Activated T-cell treated with anti-CD3 and anti-CD28 coated beads for 4 hours (primary cell): ENCODE results near the gene NUCKS1.

Experiments used
- DNase-seq: peaks from one replicate; pipeline ENCODE4 v3.0.0-alpha.2; 2020

The NUCKS1 gene, protein sequence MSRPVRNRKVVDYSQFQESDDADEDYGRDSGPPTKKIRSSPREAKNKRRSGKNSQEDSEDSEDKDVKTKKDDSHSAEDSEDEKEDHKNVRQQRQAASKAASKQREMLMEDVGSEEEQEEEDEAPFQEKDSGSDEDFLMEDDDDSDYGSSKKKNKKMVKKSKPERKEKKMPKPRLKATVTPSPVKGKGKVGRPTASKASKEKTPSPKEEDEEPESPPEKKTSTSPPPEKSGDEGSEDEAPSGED

DNA sequence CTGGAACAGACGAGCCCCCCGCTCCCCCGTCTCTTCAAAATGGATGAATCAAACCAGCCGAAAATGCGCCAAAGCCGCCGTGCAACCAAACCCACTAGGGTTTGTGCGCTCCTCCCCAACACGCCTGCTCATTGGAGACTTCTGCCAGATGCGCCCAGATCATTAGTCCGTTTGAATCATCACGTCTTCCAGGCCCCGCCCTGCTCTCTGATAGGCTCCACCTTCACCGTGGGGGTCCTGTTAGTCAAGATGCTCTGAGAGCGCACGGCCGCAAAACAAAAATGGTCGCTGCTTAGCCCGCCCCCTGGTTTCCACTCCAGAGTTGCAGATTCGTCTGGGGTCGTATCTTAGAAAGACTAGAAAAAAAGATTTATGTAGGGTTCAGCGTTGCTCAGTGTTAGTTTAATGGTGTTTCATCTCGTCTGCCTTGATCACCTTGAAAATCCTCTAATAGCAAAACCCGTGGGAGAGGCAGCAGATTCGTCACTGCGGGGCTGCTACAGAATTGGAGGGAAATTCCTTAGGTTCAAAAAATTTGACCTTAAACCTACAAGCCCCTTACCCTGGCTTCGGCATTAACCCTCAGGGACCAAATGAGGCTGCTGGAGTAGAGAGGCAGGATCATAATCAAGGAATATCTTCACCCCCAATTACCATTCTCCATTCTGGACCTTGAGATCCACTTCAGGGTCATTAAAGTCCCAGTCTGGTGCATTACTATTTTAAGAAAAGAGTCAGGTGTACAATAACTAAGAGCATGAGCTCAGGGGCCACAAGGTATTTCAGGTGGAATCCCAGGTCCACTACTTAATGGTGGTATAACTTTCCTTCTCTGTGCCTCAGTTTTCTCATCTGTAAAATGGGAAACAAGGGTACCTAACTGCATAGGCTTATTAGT, at the start of gene NUCKS1:
Gene NUCKS1 (minus strand): TSS at position 45 of the 898 bp plus-strand sequence. CDS start 209 bp downstream, outside the sequence.
- peak; percentile 94 for DNase-seq

DNA sequence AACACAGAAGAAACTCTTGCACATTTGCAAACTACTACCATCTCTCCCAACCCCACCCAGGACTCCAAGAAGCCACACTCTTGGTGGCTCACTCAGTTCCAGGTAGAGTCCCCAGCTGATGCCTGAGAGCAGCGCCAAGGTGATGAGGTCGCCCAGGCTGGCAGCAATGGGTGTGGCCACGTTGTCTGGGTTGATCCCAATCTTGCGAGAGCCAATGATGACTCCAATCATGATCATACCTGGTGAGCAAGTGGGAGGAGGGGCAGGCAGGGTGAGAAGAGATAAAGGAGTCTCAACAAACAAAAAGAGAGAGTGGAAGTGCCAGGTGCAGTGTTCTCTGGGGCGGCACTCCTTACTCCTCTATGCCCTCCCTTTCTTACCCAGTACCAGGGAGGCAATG, 48.6 kb upstream of the NUCKS1 start:
- DNase-seq = no peak

DNA sequence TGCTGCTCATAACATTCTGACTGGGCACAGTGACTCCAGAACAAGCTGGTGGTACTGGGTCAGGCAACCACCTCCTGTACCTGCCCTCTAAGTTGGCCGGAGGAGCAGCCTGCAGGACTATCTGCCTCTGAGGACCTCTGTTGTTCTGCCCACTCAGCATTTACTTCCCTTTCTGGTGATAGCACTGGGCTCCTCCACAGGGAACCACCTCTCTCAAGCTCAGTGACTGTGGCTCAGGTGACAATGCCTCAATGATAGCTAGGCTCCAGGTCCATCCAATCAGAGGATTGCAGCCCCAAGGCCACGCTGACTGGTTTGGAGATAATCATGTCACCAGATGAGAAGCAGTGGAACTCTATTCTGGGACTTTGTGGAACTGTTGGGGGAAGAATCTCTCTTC, 47.2 kb upstream of the NUCKS1 start:
- no peak for DNase-seq

DNA sequence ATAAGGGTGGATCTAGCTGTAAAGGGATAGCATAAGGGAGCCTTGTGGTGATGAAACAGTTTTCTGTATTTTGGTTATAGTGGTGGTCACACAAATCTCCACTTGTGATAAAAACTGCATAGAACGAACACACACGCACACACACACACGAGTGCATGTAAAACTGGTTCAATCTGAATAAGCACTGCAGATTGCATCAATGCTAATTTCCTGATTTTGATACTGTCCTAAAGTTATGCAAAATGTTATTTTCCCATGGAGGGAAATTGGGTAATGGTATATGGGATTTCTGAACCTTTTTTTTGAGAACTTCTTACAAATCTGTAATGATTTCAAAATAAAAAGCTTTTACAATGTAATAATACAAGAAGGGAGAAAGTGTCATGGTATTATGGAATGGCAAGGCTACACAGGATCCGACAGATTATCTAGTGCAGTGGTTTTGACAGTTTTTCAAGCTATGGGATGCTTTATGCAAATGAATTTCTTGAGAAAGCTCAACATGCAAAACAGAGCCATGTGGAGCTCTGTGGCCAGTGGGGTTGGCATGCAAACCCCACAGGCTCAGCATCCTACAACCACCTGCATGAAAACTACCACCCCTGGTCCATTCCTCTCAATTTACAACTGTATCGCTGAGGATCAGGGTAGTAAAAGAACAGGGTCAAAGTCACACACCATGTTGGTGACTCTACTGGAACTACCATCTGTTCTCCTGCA, 44.2 kb upstream of the NUCKS1 start:
- no peak for DNase-seq

DNA sequence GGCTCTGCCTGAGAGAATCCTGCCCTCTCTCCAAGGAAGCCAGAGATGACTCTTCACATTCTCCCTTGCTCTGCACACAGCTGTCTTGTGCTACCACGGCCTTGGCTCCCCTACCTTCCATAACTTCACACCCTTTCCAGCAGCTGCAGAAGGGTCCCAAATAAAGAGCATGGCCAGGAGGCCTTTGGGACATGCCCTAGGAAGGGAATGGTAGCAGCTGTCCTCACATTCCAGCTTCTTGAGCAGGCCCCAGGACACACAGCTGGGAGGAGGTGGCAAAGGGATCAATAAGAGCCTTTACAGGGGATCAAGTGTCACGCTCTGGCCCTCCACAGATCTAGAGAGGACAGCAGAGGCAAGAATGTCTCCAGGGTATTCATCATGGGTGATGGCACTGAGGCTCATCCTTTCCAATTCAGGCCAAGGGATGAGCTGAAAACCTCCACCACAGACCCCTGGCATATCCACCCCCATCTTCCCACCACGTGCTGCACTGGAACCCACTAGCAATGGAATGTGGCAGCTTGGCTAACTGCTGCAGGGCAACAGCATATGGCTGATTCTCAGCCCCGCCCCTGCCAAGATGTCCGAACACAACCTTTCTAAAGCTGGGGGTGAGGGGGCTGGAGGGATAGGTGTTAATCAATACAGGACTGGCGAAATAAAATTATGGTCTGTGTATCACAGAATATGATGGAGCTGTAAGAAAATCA, 43.1 kb upstream of the NUCKS1 start:
- DNase-seq = no peak

DNA sequence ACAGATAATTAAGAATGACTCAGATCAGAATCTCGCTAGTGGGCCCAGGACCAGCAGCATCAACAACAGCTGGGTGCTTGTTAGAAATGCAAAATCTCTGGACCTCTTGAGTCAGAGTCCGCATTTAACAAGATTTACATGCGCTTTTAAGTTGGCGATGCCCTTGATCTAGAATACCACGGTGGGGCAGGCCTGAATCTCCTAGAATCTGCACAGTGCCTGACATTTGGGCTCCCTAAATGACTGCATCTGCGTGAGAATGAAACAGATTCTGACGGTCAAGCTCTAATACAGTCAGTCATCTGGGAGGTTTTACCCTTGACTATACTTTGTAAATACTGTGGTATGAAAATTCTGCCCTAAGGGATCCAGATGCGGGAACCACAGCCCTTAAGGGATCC, 42.5 kb upstream of the NUCKS1 start:
- DNase-seq = no peak

DNA sequence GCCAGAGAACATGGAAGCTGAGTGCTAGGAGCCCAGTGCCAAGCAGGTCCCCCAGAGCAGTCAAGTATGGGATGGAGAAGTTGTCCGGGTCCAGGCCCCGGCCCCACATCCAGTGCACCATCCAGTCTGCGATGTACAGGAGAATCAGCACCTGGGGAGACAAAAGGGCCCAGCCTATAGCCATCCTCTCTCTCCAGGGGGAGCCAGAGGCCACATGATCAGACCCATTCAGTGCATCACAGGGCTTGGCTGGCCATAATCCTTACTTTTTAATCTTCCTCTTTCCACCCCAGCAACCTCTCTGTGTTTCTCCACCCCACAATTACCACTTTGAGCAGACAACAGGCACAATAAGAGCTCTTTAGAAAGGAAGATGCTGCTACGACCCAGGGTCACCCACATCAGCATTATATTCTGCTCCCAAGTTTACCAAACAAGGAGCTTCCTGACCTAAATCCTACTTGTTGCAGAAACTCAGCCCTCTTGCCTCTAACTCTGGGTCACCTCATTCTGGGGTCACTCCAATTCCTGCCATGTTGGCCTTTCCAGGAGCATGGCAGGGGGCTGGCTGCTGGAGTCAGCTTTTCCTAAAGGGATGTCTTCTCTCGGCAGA, 41.7 kb upstream of the NUCKS1 start:
- peak; percentile 49 for DNase-seq

DNA sequence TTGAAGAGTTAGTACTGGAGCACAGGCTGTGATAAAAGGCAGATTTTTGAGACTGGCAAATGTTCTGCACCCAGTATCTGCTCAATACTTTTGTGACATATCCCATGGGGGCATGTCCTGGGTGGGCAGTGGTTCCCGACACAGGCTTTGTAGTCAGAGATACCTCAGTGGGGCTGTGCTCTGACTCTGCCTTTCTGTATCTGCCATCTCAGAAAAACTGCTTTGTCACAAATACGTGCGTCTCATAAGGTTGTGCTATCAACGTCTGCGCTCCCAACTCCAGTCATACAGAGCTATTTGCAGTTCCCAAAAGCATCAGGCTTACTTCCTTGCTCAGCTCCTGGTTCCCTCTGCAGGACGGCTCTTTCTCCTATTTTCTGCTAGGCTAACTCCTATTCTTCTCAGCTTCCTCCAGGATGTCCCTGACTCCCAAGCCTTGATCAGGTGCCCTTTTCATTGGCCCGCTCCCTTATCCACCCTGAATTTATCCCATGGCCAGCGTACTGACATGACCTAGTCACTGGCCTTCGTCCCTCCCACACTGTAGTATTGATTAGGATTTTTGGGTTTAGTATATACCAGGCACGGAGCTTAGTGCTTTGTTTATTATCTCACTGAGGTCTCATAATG, 37.4 kb upstream of the NUCKS1 start:
- no peak for DNase-seq

DNA sequence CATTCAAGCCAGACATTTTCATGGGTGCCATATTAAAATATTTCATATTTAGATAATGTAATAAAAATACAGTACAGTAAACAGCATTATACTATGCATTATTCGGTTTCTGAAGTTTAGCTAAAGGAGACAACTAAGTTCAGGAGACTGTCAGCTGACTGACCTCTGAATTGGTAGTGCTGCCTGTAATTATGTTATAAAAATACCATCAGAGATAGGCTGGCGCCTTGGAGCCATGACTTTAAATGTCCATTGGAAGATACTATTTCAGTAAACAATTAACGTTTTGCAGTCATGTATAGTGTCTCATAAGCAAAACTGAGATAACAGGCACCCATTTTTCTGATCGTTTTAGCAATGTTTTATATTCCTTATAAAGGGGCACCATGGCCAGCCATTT, 36.6 kb upstream of the NUCKS1 start:
- no peak for DNase-seq

DNA sequence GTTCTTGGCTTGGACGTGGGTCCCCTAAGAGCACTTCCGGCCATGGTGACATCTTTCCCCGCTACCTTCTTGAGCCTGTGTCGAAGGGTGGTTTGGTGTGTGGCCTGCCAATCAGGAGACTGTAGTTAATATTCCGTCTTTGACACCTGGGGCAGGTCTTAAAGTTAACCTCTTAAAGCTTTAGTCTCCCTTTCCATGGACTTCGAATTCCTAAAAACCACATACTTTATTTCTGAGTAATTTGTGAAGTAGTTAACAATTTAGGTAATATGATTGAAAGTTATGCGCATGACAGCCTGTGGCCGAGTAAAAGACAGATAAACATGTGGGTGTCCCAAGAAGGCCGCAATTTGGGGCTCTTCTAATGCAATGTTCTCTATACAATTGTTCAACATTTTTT, 35.5 kb upstream of the NUCKS1 start:
- no peak for DNase-seq

DNA sequence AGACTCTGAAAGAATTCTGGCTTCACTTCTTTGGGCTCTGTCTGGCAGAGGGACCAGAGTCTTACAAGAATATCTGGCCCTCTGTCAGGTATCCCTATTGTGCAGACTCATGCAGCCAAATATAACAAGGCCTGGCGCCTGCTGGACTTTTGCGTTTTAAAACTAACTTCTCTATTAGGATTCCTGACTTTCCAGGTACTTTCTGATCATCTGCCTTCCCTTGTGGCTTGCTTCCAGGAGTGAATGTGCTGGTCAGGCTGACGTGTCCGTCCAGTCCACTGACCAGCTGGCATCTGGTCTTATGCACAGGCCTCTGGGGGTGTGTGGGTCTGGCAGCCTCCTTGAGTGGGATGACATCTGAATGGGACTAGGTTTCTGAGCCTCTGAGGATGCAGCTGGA, 33.9 kb upstream of the NUCKS1 start:
- DNase-seq = no peak

DNA sequence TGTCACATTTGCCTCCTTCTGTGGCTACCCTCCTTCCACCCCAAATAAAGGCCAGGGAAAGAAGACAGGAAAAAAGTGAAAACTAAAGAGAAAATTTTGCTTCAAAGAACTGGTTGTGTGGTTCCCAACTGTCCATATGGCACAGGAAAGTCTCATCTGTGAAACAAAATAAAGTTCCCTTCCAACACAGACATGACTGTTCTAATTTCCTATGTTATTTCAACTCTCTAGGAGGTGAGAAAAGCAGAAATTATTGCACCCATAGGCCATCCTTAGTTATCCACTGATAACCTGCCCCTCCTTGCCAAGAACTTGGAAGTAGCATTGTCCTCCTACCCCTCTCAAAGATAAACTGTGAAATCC, 33.4 kb upstream of the NUCKS1 start:
- DNase-seq = no peak

DNA sequence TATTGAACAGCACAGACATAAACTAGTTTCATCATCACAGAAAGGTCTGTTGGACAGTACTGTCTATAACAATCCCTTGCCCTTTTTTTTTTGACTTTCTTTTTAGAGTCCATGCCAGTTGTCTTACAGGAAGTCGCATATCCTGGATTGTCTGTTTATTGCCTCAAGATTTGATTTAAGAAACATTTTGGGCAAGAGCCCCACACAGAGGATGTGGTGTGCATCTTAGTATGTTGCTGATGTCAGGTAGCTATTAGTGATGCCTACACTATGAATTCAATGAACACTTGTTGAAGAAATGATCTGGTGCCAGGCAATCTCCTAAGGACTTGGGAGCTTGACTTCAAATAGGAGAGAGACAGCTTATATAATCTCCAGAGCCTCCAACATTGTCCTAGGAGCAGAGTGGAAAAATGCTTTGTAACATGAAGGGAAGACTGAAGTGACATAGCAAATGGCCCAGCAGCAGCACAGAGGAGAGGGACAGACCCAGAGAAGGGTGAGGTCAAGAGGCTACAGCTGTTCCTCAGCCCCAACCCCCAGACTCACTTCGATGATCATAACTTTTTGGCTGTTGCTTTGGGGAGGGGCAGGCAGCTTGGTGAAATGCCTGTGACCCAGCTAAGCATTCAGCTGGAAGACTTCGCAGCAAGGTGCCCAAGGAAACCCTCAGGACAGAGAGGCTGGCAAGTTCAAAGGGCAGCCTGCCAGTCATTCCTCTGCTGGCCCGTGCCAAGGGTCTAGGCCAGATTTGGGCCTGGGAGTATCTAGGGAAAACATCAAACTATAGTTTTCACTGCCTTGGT, 32.8 kb upstream of the NUCKS1 start:
- no peak for DNase-seq

DNA sequence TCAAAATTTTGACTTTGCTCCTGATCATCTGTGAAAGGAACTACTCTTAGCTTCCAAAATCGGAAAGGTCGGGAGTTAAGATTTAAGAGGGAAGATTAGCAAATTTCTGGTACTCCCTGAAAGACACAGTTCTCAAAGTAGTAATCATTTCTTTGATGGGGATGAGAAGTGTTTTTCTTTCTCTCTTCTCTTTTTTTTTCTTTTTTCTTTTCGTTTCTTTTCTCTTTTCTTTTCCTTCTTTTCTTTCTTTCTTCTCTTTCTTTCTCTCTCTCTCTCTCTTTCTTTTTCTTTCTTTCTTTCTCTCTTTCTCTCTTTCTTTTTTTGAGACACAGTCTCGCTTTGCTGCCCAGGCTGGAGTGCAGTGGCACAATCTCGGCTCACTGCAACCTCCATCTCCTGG, 30.4 kb upstream of the NUCKS1 start:
- no peak for DNase-seq

DNA sequence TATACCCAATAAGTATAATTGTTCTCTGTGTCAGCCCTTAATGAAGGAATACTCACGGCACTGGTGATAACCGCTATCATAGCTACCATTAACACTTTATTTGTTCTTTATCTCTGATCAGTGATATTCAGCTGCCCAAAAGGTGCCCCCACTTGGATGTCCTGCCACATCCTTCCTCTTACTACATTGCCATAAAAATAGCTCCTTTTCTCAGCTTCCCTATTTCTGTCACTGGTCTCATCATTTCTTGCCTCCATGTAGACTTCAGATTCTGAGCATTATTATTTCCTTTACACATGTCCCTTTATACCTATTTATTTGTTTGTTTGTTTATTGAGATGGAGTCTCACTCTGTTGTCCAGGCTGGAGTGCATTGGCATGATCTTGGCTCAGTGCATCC, 28.0 kb upstream of the NUCKS1 start:
- no peak for DNase-seq

DNA sequence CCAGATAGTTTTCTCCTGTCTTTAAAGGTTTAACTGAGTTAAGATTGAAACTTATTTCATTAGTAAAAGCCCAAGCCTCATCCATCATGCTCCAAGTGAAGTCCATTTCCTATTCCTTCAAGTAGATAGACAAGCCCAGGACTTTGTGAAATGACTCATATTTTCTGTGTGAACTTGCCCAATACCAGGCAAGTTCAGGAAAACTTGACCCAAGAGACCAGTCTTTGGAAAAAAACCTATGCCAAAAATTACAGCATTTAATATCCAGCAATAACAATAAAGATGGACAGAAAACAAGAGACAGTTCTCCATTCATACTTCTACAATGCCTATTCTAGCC, 25.7 kb upstream of the NUCKS1 start:
- no peak for DNase-seq

DNA sequence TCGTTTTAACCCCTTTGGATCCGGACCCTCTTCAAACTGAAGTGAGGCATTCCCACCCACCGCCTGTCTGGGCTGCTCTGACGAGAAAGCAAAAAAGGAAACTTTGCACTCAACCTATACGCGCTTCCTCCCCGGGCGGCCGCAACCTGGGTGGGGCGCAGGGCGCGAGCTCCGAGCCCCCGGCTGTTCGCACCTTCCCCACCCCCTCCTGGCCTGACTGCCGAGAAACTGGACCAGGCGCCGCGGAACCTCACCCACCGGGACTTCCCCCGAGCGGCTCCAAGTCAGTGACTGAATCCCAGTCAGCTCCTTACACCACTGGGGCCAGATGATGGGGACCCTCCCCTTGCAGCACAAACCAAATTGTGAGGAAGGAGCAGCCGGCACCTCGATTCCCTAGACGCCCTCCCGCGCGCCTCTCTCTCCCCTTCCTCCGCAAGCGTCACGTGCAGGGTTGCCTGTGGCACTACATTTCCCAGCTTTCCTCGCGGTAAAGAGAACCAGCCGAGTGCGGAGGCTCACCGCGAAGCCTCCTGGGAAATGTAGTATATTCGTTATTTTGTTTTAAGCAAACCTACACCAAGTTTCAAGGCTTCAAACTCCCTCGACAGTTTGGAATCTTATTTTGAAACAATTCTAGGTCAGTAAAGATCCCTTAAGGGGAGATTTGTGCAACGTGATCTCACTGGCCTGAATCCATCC, 25.2 kb upstream of the NUCKS1 start, which contains the start of gene RAB29:
Gene RAB29 (minus strand): TSS at position 468 of the 702 bp plus-strand sequence. CDS start 526 bp downstream, outside the sequence.
- DNase-seq = peak; percentile 76

DNA sequence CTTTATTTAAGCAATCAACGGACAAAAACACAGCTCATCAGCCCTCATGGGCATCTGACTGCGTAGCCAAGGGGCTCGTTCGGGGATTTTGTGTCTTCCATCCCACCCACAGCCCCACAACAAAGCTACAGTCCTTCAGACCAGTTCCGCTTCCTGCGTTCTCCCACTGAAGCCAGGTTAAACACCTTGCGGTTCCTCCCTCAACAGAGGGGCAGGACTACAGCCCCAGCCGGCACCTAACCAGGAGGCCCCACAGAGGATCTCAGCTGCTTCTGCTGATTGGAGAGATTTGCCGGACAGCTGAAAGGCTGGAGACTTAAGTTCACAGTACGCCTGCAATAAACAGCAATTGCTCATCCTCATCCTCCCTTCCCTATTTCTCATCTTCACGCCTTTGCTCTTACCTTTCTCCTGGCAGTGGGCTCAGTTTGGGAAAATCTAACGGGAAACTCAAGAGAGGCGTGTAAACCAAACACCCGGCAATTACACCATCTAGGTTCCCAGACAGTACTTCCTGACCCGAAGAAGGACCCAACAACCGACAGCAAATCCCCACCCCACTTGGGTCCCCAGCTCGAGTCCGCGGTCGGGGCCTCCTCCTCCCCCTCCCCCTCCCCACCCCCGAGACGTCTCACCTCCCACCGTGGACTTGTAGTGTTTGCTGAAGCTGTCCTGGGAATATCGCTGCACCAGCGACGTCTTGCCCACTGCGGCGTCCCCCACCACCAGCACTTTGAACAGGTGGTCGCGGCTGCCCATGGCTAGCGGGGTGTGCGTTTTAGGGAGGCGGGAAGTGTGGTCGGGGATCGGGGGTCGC, 24.4 kb upstream of the NUCKS1 start:
- DNase-seq = peak; percentile 6

DNA sequence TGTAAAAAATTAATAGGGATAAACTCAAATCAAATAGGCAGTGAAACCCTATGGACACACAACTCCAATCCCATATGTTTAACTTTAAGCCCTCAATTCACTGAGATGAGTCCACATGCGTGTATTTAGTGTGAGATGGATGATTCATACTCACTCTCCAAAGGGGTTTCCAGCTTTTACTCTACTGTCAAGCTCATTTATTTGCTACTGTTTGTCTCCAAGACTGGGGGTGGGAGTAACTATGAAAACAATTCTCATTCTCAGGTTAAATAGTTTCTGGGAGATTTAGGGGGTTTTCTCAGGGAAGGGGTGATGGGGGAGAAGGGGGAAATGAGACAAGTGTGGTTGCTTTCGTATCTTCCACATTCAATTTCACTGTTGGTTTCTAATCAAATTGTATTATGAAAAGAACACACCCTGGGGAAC, 22.6 kb upstream of the NUCKS1 start:
- DNase-seq = no peak

DNA sequence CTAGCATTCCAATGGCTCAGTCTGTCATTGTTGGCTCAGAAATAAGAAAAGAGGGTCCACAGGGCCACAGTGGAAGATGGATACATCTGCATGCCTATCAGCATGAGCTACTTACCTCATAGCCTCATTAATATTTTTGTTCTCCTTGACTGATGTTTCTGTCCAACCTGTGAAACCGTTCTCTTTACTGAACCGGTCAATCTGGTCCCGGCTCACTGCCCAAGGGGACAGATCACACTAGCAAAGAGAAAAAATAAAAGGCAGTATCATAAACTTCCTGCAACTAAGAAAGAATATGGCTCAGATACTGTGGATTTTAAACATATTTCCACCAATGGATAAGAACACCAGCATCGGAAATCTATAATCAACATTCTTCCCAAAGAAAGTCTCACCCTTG, 20.6 kb upstream of the NUCKS1 start:
- no peak for DNase-seq
